Keratinocyte (primary cell): Measurements from ENCODE around the gene RNASE8.

ENCODE experiments used
- CTCF ChIP-seq, 3 experiments: IDR thresholded peaks in 1 of 3; conservative IDR thresholded peaks in 1 of 3; optimal IDR thresholded peaks in 1 of 3; 2 replicates in 2 of 3; 3 replicates in 1 of 3; pipeline versions ENCODE3 to v1.5.1; 2011; ENCODE audit warnings: low read length in 3 of 3, mild to moderate bottlenecking in 3 of 3, moderate library complexity in 2 of 3, control low read depth in 1 of 3, inconsistent platforms in 1 of 3; ENCODE audit not compliant: insufficient read depth in 2 of 3; ENCODE audit errors: extremely low read depth in 1 of 3
- EZH2 ChIP-seq: IDR thresholded peaks from one replicate; pipeline ENCODE4 v1.6.1; 2012; ENCODE audit warnings: inconsistent platforms, mild to moderate bottlenecking, low read length, moderate library complexity

GRCh38 chr14:21096978-21097635 lies 39.5 kb downstream of the RNASE8 start:
- TF ChIP-seq CTCF (optimal IDR thresholded peaks at IDR 0.05 in 1 of 3, IDR thresholded peaks at IDR 0.05 in 1 of 3, conservative IDR thresholded peaks at IDR 0.05 in 1 of 3; ENCODE audit: extremely low read depth in 1 of 3, insufficient read depth in 2 of 3, low read length in 3 of 3) = no peak
- TF ChIP-seq EZH2 = no peak
